OCI-LY7 (cell line): Measurements from ENCODE around the gene ABHD10.

Experiments used
- CTCF ChIP-seq: fragments of 200-600 bp; sonication (generic); conservative IDR thresholded peaks from 2 replicates; pipeline ENCODE4 v1.5.1; 2014; ENCODE audit warnings: mild to moderate bottlenecking, antibody characterized with exemption, low read length, moderate library complexity, mixed read lengths
- EZH2phosphoT487 ChIP-seq: fragments of 200-600 bp; sonication (generic); IDR thresholded peaks from 2 replicates; pipeline ENCODE4 v1.6.1; 2018; ENCODE audit warnings: low read depth, borderline replicate concordance, mild to moderate bottlenecking, mixed run types, antibody characterized with exemption, low read length, moderate library complexity, mixed read lengths

GRCh38 chr3:111970376-111970775 lies 8.4 kb upstream of the ABHD10 start:
- TF ChIP-seq CTCF (no peak), EZH2phosphoT487 (no peak)
